HG02623 (cell line): Measurements from ENCODE around the gene RAB3GAP2.
A peak's percentile ranks its signal among the peaks of the same experiment; 100 is the strongest.
"Not testable (repeated sequence)": the region's sequence is repeated elsewhere in the genome, so short reads cannot be mapped to it uniquely, and the experiment has no call there.

ENCODE experiments used
- ATAC-seq: cut with Tn5 transposase; IDR thresholded peaks from one replicate; pipeline ENCODE4 v1.9.1; 2021; ENCODE audit warnings: moderate library complexity; ENCODE audit not compliant: unreplicated experiment

The RAB3GAP2 gene, protein sequence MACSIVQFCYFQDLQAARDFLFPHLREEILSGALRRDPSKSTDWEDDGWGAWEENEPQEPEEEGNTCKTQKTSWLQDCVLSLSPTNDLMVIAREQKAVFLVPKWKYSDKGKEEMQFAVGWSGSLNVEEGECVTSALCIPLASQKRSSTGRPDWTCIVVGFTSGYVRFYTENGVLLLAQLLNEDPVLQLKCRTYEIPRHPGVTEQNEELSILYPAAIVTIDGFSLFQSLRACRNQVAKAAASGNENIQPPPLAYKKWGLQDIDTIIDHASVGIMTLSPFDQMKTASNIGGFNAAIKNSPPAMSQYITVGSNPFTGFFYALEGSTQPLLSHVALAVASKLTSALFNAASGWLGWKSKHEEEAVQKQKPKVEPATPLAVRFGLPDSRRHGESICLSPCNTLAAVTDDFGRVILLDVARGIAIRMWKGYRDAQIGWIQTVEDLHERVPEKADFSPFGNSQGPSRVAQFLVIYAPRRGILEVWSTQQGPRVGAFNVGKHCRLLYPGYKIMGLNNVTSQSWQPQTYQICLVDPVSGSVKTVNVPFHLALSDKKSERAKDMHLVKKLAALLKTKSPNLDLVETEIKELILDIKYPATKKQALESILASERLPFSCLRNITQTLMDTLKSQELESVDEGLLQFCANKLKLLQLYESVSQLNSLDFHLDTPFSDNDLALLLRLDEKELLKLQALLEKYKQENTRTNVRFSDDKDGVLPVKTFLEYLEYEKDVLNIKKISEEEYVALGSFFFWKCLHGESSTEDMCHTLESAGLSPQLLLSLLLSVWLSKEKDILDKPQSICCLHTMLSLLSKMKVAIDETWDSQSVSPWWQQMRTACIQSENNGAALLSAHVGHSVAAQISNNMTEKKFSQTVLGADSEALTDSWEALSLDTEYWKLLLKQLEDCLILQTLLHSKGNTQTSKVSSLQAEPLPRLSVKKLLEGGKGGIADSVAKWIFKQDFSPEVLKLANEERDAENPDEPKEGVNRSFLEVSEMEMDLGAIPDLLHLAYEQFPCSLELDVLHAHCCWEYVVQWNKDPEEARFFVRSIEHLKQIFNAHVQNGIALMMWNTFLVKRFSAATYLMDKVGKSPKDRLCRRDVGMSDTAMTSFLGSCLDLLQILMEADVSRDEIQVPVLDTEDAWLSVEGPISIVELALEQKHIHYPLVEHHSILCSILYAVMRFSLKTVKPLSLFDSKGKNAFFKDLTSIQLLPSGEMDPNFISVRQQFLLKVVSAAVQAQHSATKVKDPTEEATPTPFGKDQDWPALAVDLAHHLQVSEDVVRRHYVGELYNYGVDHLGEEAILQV (N-terminal part only)

DNA sequence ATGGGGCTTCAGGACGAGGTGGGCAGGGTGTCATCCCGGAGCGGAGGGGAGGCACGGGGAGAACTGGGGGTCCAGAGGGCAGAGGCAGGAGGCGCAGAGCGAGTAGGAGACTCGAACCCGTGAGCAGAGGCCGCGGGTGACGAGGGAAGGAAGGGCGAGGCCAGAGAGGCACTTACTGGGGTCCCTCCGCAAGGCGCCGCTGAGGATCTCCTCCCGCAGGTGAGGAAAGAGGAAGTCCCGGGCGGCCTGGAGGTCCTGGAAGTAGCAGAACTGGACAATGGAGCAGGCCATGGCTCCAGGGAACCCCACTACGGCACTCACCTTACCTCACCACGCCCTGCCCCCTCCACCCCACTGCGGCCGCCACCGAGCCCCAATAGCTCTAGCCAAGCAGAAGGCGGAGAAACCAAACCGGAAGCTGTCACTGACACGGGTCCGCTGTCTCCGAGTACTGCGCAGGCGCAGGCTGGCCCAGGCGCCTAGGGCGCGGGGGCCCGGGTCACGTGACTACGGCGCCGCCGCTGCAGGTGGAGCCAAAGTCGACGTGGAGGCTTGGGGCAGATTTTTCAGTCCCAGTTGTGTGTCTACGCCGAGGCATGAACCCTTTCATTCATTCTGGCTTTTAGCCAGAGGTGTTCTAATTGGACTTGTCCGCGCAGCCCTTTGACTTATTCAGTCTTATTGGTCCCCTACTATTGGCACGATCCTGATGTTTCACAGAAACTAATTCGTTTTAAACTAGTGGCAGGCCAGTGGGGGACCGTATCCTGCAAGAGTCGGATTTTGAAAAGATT is at the start of gene RAB3GAP2:
RAB3GAP2 (minus strand) TSS at position 407 of the 794 bp plus-strand sequence; CDS start at position 291, 116 bp downstream.
- ATAC-seq, result peak; percentile 96

DNA sequence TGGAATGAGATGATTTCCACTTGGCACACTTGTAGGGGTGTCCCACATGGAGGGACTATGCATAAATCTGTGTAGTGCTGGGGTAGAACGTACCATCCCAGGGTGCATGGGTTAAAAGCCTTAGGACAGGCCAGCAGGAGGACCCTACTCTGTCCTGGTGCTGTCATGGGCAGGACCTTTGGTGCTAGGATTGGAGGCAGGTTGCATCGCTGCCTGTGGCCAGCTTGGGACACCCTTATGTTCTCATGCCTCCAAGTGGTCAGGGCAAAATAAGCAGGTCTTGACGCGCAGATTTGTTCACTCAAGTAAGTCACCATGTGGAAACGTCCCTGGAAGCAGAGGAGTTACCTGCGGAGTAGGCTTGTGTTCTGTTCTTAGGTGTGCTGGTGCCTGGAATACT is 49.5 kb upstream of the RAB3GAP2 start:
- ATAC-seq, result no peak

DNA sequence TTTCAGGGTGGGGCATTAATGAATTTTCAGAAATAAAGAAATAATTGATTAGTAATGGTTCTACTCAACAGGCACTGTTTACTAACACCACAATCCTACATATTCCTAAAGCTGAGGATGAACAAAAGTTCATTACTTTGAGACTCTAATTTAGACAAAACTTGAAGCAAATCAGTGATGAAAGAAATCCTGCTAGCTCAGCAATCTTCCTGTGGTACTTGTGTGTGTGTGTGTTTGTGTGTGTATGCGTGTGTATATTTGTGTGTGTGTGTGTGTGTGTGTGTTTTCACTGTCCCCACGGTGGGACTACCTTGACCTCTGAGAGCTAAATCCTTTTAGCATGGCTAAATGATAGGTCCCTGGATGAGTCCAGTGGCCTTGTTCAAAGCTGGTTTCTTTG is 48.5 kb upstream of the RAB3GAP2 start:
- ATAC-seq, result no peak

DNA sequence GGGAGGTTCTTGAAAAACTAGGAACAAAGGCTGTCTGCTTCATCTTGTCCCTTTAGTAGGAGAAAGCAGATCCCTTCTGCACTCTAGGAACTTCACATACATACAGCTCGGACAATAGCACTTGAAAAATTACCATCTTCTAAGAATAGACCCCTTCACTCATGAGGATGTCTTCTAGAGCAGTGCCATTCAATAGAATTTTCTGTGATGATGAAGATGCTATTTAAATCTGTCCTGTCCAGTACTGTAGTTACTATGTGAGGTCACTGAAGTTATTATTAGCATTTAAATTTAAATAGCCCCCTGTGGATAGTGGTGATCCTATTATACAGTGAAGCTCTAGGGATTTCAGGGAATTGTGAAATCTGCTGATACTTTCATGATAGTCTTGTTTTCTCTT is 46.4 kb upstream of the RAB3GAP2 start:
- no peak for ATAC-seq

DNA sequence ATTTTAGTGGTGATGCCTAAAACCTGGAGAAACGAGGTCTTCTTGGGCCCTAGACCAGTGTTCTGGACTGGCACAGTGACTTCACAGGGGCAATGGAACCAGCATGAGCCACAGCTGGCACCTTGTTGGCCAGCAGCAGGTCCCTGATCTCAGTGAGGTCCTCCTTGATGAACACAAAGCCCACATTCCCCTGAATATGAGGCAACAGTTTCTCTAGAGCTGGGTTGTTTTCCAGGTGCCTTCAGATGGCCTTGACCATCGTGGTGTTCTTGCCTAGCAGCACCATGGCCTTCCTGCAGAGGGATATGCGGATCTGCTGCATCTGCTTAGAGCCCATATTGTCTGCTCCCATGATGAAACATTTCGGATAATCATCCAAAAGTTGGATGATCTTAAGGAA is 44.9 kb upstream of the RAB3GAP2 start:
- ATAC-seq, result no peak

DNA sequence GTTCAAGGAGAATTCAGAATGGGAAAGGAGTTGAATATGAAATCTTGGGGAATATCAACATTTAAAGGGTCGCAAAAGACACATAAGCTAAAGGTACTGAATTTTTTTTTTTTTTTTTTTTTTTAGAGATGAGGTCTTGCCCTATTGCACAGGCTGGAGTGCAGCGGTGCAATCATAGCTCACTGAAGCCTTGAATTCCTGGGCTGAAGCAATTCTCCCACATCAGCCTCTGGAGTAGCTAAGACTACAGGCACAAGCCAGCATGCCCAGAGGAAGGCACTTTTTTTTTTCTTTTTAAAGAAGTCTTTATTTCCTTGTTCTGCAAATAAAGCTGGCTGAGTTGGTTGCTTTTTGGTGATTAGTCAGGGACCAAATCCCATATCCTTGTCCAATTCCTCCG is 44.1 kb upstream of the RAB3GAP2 start:
- ATAC-seq, result no peak

DNA sequence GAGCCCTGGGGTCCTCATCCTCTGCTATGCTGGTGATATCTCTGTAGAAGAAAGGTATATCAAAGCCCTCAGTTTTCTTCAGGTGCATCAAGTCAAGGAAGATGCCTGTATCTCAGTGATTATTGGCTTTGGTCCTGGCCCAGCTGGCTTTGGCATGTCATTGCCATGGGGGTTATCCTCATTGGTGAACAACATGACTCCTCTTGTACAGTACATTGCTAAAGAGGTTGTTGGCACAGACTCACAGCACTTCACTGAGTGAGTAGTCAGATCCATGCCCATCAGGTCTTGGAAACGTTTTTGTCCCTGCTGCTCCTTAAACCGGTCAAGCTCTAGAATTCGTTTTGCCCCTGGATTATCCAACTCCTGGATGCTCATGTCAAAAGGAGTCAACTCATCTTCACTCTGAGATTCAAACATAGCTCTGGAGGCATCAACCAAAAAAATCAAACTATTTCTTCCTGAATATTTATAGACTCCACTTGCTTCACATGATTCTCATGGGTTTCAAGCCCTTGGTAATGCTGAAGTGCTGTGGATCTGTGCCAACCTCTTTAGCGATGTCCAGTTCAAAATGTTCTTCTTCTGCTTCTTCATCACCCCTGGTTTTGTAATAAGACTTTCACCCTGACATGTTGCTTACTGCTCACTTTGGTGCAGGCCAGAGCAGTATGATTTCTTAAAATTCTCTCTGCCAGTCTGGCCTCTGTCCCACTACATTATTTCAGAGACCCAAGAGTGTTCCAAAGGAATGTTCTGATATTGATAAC is 43.0 kb upstream of the RAB3GAP2 start:
- ATAC-seq, result no peak

DNA sequence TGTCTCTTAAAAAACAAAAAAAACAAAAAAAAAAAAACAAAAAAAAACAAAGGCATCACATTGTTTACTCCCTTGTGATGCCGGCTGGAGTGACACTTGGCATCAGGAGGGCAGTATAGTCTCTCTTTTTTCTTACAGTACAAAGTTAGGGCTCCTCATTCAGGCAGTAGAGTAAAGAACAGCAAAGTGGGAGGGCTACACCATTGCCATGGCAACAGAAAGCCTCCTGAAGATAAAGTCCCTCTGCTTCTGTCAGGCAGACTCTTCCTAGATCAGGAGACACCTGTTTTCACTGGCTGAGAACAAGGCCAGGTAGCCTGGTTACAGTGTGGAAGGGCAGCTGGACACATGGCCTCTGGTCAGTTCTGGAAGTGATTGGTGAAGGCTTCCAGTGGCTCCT is 41.3 kb upstream of the RAB3GAP2 start:
- ATAC-seq, result no peak

DNA sequence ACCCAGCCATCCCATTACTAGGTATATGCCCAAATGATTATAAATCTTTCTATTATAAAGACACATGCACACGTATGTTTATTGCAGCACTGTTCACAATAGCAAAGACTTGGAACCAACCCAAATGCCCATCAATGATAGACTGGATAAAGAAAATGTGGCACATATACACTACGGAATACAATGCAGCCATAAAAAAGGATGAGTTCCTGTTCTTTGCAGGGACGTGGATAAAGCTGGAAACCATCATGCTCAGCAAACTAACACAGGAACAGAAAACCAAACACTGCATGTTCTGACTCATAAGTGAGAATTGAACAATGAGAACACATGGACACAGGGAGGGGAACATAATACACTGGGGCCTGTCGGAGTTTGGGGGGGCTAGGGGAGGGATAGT is 37.9 kb upstream of the RAB3GAP2 start:
- not testable (repeated sequence) for ATAC-seq

DNA sequence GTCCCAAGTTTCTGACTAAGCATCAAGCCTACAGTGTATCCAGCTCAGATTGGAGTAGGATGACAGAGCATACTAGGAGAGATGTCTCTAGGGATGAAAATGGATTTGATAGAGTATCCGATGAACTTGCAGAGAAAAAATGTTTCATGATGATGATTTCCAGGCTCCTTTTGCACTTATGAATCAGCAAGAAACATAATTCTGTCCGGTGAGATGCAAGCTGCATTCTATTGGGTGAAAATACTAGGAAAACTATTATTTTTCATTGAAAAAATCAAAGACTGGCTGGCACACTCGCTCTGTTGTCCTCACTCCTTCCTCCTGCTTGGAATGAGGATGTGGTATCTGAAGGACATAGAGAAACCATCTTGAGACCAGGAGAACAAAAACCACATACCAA is 35.4 kb upstream of the RAB3GAP2 start:
- no peak for ATAC-seq

DNA sequence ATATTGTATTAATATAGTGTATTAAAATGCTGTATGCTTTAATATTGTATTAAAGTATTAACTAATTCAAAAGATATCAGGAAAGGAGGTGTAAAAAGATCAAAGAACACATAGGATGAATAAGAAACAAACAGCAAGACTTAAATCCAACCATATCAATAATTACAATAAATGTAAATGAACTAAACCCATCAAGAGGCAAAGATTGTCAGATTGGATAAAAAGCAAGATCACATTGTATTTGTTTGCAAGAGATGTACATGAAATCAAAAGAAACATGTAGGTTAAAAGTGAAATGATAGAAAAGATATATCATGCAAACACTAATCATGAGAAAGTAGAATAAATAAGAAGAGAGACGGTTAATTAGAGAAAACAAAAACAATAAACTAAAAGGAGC is 34.1 kb upstream of the RAB3GAP2 start:
- ATAC-seq, result no peak

DNA sequence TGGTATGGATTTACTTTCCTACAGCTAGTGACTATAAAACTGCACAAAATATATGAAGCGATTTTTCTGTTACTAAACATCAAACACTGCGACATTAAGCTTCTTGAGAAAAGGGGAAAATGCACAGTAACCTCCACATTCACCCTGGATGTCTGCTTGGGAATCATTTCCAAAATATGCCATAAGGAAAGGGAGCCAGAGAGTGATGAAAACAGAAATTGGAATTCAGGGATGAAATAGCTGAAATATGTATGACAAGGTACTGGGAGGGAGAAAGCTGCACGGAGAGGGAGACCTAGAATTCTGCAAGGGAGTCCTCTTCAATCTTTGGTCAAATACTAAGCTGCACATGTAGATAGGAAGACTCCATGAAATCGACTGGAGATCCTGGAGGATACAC is 31.6 kb upstream of the RAB3GAP2 start:
- no peak for ATAC-seq

DNA sequence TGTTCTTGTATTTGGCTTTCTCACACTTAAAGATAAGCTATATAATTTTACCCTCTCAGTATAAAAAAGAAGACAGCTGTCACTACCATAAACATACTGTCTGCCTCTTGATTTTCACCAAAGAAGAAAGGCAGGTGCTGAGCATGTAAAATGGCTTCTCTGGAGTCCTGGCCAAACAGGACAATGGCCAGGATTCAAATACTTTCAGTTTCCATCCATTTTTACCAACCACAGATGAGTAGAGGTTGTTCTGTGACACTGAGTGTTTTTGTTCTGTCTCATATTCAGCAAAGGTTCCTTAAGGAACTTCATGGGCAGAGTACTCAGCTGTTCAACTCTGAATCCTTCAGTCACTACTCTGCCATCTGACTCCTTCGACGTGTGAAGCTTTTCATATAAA is 29.4 kb upstream of the RAB3GAP2 start:
- no peak for ATAC-seq

DNA sequence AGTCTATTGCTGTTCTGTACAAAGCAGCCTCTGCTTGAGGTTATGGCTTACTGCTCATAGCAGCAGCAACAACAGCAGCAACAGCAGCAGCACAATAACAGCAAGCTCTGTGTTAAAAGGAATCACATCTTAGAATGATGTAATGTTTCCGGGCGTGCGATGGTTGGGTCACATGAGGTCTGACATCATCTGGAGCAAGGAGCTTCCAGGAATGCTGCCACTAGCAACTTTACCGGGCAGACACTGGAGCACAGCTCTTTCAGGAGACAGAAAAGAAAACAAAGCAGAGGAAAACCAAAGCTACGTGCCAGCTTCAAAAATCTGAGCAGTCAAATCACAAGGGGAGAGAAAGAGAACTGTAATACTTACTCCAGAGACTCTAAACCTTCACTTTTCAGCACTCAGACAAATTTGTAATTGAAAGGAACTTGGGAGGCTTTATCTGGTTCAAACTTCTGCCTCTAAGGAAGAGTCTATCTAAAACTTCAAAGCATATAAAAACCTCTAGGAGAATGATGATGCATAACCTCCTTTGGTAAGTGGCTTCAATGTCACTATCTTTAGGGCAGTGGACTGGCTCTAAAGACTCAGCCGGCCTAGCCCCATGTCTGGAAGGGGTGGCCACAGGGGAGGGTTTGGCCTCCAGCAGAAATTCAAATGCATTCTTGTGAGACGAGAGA is 28.3 kb upstream of the RAB3GAP2 start:
- ATAC-seq, result no peak

DNA sequence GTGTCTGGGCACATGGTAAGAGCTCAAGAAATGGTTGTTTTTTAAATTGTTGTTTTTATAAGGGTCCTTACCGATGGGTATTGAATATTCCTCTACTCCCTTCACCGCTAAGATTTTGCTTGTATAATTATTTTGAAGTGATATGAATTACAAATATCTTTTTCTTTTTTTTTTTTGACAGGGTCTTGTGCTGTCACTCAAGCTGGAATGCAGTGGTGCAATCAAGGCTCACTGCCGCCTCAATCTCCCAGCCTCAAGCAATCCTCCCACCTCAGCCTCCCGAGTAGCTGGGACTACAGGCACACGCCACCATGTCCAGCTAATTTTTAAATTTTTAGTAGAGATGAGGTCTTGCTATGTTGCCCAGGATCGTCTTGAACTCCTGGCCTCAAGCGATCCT is 27.1 kb upstream of the RAB3GAP2 start:
- no peak for ATAC-seq

DNA sequence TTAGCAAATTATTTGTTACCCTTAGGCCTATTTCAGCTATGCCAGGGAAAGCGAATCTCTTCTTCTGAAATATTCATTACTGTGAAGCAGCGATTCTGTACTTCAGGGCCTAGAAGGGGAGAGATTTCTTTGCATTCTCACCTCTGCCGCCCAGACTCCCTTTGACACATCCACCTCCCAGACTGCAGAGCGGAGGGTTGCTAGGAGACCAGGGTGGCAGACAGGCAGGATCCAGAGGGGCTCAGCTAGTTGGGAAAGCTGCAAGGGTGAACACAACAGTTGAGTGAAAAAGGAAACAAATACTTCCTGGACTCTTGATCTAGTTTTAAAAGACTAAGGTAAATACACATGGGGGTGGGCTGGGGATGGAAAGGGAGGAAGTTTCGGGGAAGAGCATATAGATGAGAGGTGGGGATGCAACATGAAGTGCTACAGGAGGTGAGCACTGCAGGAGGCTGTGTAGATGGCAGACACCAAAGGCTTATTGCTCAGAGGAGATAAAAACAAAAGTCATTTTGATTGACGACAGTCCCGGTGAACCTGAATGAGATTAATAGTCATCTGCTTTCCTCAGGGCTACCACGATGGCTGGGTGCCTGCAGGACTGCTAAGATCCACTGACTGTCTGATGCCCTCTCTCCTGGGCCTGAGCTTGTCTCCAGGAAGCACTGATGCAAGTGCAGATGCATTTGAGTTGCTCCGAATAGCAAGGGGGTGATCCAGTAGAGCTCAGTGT is 26.4 kb upstream of the RAB3GAP2 start:
- ATAC-seq, result no peak

DNA sequence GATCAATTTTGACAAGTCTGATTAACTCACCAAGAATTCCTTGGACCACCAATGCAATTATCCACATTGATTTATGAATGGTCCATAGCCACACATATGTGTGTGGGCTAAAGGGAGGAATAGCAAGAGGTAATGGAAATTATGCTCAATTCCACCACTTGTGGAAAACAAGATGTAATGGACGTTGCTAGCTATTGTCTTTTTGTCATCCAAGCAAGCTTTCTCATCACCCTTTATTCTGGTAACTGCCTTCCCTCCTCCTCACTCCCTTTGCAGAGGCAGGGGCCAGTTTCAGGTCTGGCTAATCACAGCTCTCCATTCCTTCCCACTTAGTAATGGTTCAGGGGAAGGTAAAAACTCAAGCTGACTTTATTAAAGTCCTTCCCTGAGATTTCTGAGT is 24.7 kb upstream of the RAB3GAP2 start:
- no peak for ATAC-seq

DNA sequence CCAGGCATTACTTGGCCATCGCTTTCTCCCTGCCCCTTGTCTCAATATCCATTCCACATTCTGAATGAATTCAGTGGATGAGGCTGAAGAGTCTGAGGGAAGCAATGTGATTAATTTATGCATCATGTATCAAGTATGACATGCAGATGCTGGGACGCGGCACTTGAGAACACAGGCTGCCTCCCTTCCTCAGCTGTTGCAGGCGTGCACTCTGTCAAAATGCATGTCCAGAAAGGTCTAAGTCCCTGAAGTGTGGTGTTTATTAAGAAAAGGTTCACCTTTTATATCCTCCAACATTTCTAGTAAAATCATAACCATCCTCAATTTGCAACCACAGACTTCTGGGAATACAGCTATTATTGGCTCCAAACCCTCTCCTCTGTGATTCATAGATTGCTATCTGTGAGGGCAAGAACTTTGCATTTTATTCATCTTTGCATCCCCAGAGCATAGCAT is 22.6 kb upstream of the RAB3GAP2 start:
- ATAC-seq, result no peak
